ENCODE data around the gene SSR1.
"Not testable (repeated sequence)": the region's sequence is repeated elsewhere in the genome, so short reads cannot be mapped to it uniquely, and the experiment has no call there.

SSR1 gene

DNA sequence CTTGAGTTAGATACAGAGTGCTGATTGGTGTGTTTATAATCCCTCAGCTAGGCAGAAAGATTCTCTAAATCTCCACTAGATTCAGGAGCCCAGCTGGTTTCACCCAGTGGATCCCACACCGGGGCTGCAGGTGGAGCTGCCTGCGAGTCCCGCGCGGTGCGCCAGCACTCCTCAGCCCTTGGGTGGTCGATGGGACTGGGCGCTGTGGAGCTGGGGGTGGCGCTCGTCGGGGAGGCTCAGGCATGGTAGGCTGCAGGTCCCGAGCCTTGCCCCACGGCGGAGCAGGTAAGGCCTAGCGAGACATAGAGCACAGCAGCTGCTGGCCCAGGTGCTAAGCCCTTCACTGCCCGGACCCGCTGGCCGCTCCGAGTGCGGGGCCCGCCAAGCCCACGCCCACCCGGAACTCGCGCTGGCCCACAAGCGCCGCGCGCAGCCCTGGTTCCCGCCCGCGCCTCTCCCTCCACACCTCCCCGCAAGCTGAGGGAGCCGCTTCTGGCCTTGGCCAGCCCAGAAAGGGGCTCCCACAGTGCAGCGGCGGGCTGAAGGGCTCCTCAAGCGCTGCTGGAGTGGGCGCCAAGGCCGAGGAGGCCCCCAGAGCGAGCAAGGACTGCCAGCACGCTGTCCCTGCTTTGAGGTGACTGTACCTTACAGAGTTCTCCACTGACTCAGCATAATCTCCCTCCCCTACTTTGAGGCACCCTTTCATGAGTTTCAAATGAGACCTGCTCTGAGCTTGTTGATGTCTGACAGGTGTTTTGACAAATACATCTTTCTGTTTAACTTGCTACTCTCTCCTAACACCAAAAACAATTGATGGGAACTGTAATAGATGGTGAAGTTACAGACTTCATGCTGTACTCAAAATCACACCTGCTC, 3.9 kb upstream of the SSR1 start:
- no peak for DNase-seq

DNA sequence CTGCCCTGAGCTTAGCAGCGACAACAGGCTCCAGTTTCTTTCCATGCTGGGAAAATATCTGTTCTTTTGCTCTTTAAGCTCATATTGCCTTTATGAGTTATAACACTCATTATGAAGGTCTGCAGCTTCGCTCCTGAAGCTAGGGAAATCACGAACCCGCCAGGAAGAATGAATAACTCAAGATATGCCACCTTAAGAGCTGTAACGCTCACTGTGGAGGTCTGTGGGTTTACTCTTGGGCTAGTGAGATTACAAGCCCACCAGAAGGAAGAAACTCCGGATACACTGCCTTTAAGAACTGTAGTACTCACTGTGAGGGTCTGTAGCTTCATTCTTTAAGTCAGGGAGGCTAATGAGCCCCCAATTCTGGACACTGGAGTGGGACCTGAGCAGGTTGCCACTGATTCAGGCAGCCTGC, 3.0 kb upstream of the SSR1 start:
- DNase-seq = no peak

GRCh38 chr6:7315087-7315947, 2.3 kb upstream of the SSR1 start:
- not testable (repeated sequence) for DNase-seq

GRCh38 chr6:7314414-7314813, 1.4 kb upstream of the SSR1 start:
- DNase-seq = no peak

GRCh38 chr6:7313505-7314165, 636 bp upstream of the SSR1 start:
- no peak for DNase-seq

- peak; percentile 31 for DNase-seq
These were observed 933 bp downstream of the SSR1 start for GRCh38 chr6:7311917-7312615.

- peak; percentile 17 for DNase-seq
These were observed 1.8 kb downstream of the SSR1 start for GRCh38 chr6:7311176-7311575.

- DNase-seq = no peak
These were observed 3.9 kb downstream of the SSR1 start for GRCh38 chr6:7309050-7309449.

- no peak for DNase-seq
These were observed 5.5 kb downstream of the SSR1 start for GRCh38 chr6:7307533-7307932.

DNA sequence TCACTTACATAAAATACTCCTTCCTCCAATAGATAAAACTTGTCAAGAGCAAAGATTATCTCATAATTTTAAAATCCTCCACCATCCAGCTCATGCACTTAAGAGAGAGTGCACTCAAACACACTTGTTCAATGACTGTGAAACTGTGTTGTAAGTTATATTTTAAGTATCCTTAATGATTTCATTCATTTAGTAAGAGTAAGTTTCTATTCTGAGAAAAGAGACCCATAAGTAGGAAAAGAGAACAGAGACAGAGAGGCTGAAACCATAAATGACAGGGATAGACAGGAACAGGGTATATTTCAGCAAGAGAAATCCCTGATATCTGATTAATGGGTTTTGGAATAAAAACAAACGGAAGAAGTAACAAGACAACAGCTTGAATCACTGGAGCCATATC, 8.2 kb downstream of the SSR1 start:
- no peak for DNase-seq

DNA sequence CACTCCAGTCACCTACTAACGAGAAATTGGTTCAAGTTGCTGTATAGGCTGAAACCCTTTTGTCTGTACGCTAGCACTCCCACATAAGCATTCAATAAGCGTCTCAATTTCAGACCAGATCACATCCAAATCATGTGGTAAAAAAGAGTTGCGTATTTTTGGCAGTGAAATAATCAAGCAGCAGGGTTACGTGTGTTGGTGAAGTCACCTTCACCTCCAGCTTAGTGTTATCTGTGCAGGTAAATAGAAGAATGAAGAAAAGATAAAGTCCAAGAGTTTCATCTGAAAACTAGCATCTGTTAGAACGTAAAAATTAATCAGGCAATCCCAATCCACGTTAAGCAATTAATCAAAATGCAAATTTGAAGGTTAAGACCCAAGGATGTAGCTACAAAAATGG, 11.3 kb downstream of the SSR1 start:
- no peak for DNase-seq

DNA sequence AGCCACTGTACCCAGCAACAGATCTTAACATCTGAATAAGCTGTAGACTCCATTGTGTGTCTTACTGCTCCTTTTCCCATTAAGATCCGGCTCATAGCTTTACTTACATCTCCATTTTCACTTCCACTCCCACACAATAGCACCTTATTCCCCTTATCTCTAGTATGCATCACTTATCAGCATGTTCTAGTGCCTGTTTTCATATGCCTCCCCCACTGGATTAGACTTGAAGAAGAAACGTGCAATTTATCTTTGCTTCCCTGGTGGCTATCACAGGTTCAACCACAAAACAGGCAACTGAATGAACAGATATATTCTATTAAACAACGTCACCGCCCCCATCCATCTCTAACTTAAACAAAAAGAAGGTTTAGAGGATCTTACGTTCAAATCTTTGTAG, 12.1 kb downstream of the SSR1 start:
- no peak for DNase-seq

- no peak for DNase-seq
These were observed 14.9 kb downstream of the SSR1 start for GRCh38 chr6:7298113-7298512.

GRCh38 chr6:7296602-7297001, 16.4 kb downstream of the SSR1 start:
- no peak for DNase-seq

DNA sequence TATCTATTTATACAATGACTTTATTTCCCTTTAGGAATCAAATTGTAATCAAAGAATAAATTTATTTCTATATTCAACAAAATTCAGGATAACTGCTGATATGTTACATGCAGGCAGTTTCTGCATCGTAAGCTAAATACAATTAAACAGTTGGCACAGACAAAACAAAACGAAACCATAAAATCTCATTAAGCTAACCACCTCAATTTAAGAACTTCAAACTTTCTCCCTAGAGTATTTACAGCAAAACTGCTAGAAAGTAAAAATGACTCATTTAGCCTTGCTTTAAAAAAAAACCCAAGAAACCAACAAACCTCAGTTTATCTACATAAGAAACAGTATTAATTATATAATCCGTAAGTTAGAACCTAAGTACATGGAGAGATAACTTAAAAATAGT, 17.1 kb downstream of the SSR1 start:
- no peak for DNase-seq

GRCh38 chr6:7292596-7293255, 20.3 kb downstream of the SSR1 start:
- DNase-seq = no peak

- no peak for DNase-seq
These were observed 22.9 kb downstream of the SSR1 start for GRCh38 chr6:7290079-7290478.

DNA sequence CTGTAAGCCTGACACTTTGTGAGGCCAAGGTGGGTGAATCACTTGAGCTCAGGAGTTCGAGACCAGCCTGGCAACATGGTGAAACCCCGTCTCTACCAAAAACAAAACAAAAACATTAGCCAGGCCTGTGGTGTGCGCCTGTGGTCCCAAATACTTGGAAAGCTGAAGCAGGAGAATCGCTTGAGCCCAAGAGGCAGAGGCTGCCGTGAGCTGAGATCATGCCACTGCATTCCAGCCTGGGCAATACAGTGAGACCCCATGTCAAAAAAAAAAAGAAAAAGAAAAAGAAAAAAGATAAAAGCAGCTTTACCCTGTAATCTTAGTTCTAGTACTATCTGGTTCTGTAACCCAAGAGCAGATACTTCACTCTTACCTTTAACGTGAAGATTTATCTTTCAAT, 27.6 kb downstream of the SSR1 start:
- no peak for DNase-seq

DNA sequence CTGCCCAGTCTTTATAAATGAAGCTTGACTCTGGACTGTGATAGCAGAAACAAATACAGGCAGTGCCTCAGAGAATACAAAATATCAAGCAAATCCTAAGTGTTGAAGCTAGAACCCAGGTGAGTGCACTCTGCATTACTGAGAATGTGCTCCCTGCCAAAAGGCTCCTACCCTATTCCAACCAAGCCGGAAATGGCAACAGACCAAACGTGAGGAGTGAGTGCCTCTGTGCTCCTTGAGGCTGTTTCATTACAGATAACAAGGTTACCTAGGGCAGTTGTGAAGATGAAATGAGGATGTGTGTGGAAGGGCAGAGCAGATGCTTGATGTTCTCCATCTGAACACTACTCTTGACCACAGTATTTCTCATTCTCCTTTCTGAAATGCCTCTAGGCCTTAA, 29.3 kb downstream of the SSR1 start:
- no peak for DNase-seq

GRCh38 chr6:7282097-7282906, 30.7 kb downstream of the SSR1 start:
- DNase-seq = no peak

- DNase-seq = no peak
These were observed 36.8 kb downstream of the SSR1 start for GRCh38 chr6:7276199-7276524.

GRCh38 chr6:7274525-7274924, 38.5 kb downstream of the SSR1 start:
- not testable (repeated sequence) for DNase-seq

Data from fibroblast of skin of right quadriceps (primary cell).